Esophagus squamous epithelium (tissue), 4 donors: Measurements from ENCODE around the gene WWC1.

Experiments
- CTCF ChIP-seq, 6 experiments: fragments of 450-650 bp in 4 of 6; fragments of 200-600 bp in 2 of 6; sonication (generic) in 2 of 6; IDR thresholded peaks; one replicate each; pipeline ENCODE4 v1.5.1; 2016 to 2019; ENCODE audit warnings: antibody characterized with exemption in 6 of 6, mild to moderate bottlenecking in 4 of 6, moderate library complexity in 4 of 6
- POLR2A ChIP-seq, 4 donors: fragments of 450-650 bp; IDR thresholded peaks; one replicate each; pipeline ENCODE4 v1.6.1; 2017; ENCODE audit warnings: antibody characterized with exemption in 4 of 4, mild to moderate bottlenecking in 4 of 4, moderate library complexity in 3 of 4

GRCh38 chr5:168407211-168407610 lies 115.8 kb downstream of the WWC1 start:
- no peak for TF ChIP-seq CTCF (IDR thresholded peaks at IDR 0.05)
- no peak for TF ChIP-seq POLR2A (IDR thresholded peaks at IDR 0.05)
